Hepatocyte (in vitro differentiated cells): ENCODE results near the gene SLC7A5. TPM values are rescaled to one million over a fixed set of nuclear protein-coding genes. Genes with fewer than 3 reads are reported as not detected.
A peak's percentile ranks its signal among the peaks of the same experiment; 100 is the strongest.
"Not testable (repeated sequence)": the region's sequence is repeated elsewhere in the genome, so short reads cannot be mapped to it uniquely, and the experiment has no call there.

Source experiments
- DNase-seq: peaks from one replicate; pipeline ENCODE4 v3.0.0-alpha.2; 2016; ENCODE audit warnings: low spot score
- H2AFZ ChIP-seq: fragments of 200-600 bp; sonication (generic); 2 replicates; pipeline ENCODE4 v1.6.0; 2016; ENCODE audit warnings: antibody characterized with exemption, mild to moderate bottlenecking
- H3K27ac ChIP-seq: fragments of 200-600 bp; sonication (generic); 2 replicates; pipeline ENCODE4 v1.5.1; 2016; ENCODE audit warnings: mild to moderate bottlenecking
- H3K27me3 ChIP-seq: fragments of 200-600 bp; sonication (generic); 2 replicates; pipeline ENCODE4 v1.6.1; 2016
- H3K36me3 ChIP-seq: fragments of 200-600 bp; sonication (generic); replicated peaks from 2 replicates; pipeline ENCODE4 v1.5.1; 2016; ENCODE audit warnings: low read depth; ENCODE audit not compliant: insufficient read depth
- H3K4me1 ChIP-seq: fragments of 200-600 bp; sonication (generic); 2 replicates; pipeline ENCODE4 v1.5.1; 2016; ENCODE audit warnings: mild to moderate bottlenecking, moderate library complexity; ENCODE audit not compliant: insufficient read depth
- H3K4me2 ChIP-seq: fragments of 200-600 bp; sonication (generic); 2 replicates; pipeline ENCODE4 v1.6.0; 2016
- H3K4me3 ChIP-seq: fragments of 200-600 bp; sonication (generic); 2 replicates; pipeline ENCODE4 v1.5.1; 2016; ENCODE audit warnings: mild to moderate bottlenecking
- H3K79me2 ChIP-seq: fragments of 200-600 bp; sonication (generic); 2 replicates; pipeline ENCODE4 v1.6.0; 2017; ENCODE audit warnings: mild to moderate bottlenecking
- H3K9me2 ChIP-seq: fragments of 200-600 bp; sonication (generic); replicated peaks from 2 replicates; pipeline ENCODE4 v1.6.0; 2017; ENCODE audit warnings: mild to moderate bottlenecking; ENCODE audit not compliant: insufficient read depth
- H3K9me3 ChIP-seq: fragments of 200-600 bp; sonication (generic); 2 replicates; pipeline ENCODE4 v1.5.1; 2016; ENCODE audit warnings: low read depth, mild to moderate bottlenecking
- H4K20me1 ChIP-seq: fragments of 200-600 bp; sonication (generic); 2 replicates; pipeline ENCODE4 v1.6.0; 2016; ENCODE audit warnings: mild to moderate bottlenecking; ENCODE audit not compliant: insufficient read depth, poor library complexity, severe bottlenecking
- CTCF ChIP-seq: fragments of 200-600 bp; sonication (generic); IDR thresholded peaks from 2 replicates; pipeline ENCODE4 v1.5.1; 2016; ENCODE audit warnings: antibody characterized with exemption, mild to moderate bottlenecking; ENCODE audit not compliant: poor library complexity
- EZH2 ChIP-seq: fragments of 200-600 bp; sonication (generic); IDR thresholded peaks from 2 replicates; pipeline ENCODE4 v1.6.1; 2016; ENCODE audit warnings: antibody characterized with exemption, mild to moderate bottlenecking, borderline replicate concordance
- EZH2phosphoT487 ChIP-seq: fragments of 200-600 bp; sonication (generic); IDR thresholded peaks from one replicate; pipeline ENCODE4 v1.6.1; 2018; ENCODE audit warnings: antibody characterized with exemption, mild to moderate bottlenecking, low read depth, moderate library complexity; ENCODE audit not compliant: unreplicated experiment, severe bottlenecking
- WGBS: methylation state at CpG from one replicate; pipeline ENCODE4 v1.1.6; 2016; ENCODE audit warnings: low lambda C conversion rate; ENCODE audit errors: missing lambda C conversion rate; 5-methylcytosine and 5-hydroxymethylcytosine counted together
- polyA plus RNA-seq: library from polyadenylated mRNA; unstranded; fragments of >200 nt; fragmentation: Nextera tagmentation; extraction: Ambion mirVana; gene quantifications from 2 replicates; pipeline ENCODE4 v1.2.1, GENCODE V29; 2016
- total RNA-seq: library from RNA; depleted of rRNA; stranded (reverse); fragments of >200 nt; gene quantifications from 2 replicates; pipeline ENCODE4 v1.2.3, GENCODE V29; 2014

The SLC7A5 gene
- total RNA-seq (20.4 and 29.3 TPM in 2 replicates), polyA plus RNA-seq (52.5 and 56.2 TPM in 2 replicates)

DNA sequence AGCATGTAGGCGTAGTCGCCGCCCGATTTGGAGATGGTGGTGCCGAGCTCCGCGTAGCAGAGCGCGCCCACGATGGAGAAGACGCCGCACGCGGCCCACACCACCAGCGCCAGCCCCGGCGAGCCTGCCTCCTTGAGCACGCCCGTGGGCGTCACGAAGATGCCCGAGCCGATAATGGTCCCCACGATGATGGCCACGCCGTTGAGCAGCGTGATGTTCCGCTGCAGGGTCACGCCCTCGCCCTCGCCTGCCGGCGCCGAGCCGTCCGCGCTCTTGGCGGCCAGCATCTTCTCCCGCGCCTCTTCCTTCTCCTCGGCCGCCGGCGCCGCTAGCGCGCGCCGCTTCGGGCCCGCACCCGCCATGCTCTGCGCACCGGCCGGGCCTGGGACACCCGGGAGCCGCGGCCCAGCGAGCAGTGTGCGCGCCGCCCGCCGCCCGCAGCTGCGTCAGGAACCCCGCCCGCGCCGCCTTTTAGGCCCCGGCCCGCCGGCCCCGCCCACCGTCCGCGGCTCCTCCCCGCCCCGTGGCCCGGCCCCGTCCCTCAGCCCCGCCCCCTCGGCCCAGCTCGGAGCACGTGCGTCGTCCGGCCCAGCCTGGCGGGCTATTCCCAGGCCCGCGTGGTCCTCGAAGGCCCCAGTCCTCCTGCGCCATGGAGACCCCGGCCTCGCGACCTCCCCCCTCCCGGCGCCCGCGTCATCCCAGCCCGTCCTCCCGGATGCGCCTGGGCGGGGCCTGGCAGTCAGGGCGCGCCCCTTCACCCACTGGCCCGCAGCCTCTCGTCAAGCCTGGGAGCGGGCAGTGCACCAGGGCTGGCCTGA, at the start of gene SLC7A5:
Gene SLC7A5 (minus strand): TSS at position 447 of the 818 bp plus-strand sequence. CDS start 85 bp downstream, at position 362.
- H3K4me1 ChIP-seq: peaks cover 28% of the 10 kb centered on the region
- H3K27ac ChIP-seq: peak within 1 kb of the TSS; percentile 95
- peak within 1 kb of the TSS; percentile 91 for H3K4me2 ChIP-seq
- peaks cover 35% of the 10 kb centered on the region for H3K79me2 ChIP-seq
- H3K9me3 ChIP-seq, H2AFZ ChIP-seq, H4K20me1 ChIP-seq, H3K27me3 ChIP-seq, H3K36me3 ChIP-seq, H3K9me2 ChIP-seq: not testable (repeated sequence)
- DNase-seq: peak; percentile 93
- H3K4me3 ChIP-seq: peak within 1 kb of the TSS; percentile 90
- 2% methylated on average over 60 of the region's 109 CpGs for whole genome bisulfite sequencing

GRCh38 chr16:87918338-87918737, 49.0 kb upstream of the SLC7A5 start:
- Histone ChIP-seq H3K27ac (no peak overlapping the region), H3K9me2 (no peaks in the 10 kb centered on the region), H3K4me1 (no peaks in the 10 kb centered on the region), H3K79me2 (no peaks in the 10 kb centered on the region), H2AFZ (no peak overlapping the region), H3K4me2 (no peak overlapping the region), H3K4me3 (no peak overlapping the region), H3K27me3 (no peaks in the 10 kb centered on the region), H3K9me3 (no peaks in the 10 kb centered on the region), H4K20me1 (no peaks in the 10 kb centered on the region), H3K36me3 (no peaks in the 10 kb centered on the region)
- 89% methylated on average over 11 of the region's 13 CpGs for WGBS
- DNase-seq: no peak
- no peak for TF ChIP-seq EZH2
- no peak for TF ChIP-seq EZH2phosphoT487
- no peak for TF ChIP-seq CTCF

- no peaks in the 10 kb centered on the region for H3K4me1 ChIP-seq
- H3K4me3 ChIP-seq: no peak overlapping the region
These were observed 48.2 kb upstream of the SLC7A5 start for GRCh38 chr16:87917503-87917902.

More at GRCh38 chr16:87917503-87917902, 48.2 kb upstream of the SLC7A5 start:
- no peak for DNase-seq
- Histone ChIP-seq H3K27me3 (no peaks in the 10 kb centered on the region), H3K9me2 (no peaks in the 10 kb centered on the region), H3K27ac (no peak overlapping the region), H3K36me3 (no peaks in the 10 kb centered on the region), H3K9me3 (no peaks in the 10 kb centered on the region), H3K79me2 (no peaks in the 10 kb centered on the region), H2AFZ (no peak overlapping the region), H4K20me1 (no peaks in the 10 kb centered on the region), H3K4me2 (no peak overlapping the region)
- TF ChIP-seq EZH2: no peak
- no peak for TF ChIP-seq CTCF
- no peak for TF ChIP-seq EZH2phosphoT487
- WGBS: 94% methylated on average over 9 of the region's 9 CpGs
